ENCODE results near the gene FFAR4. TPM values are rescaled to one million over a fixed set of nuclear protein-coding genes. Genes with fewer than 3 reads are reported as not detected.
"Not testable (repeated sequence)": the region's sequence is repeated elsewhere in the genome, so short reads cannot be mapped to it uniquely, and the experiment has no call there.

FFAR4 gene
- not detected for polyA plus RNA-seq (ENCODE audit: insufficient read length)
- long read RNA-seq, donor 1: 0 reads
- long read RNA-seq, donor 2: 0 reads
- long read RNA-seq, donor 3: 0 reads
- long read RNA-seq, donor 4: 0 reads
- long read RNA-seq, donor 5, partial matches to known transcripts: 0 of 1 reads
- long read RNA-seq, donor 5, other reads (novel, unspliced or antisense): 0 of 1 reads
- long read RNA-seq, donor 6: 0 reads
- long read RNA-seq, donor 7: 0 reads
- long read RNA-seq, donor 8: 0 reads

- no peak for DNase-seq
Observed at GRCh38 chr10:93566435-93567276, at the start of gene FFAR4. TSS of gene FFAR4 (plus strand) at chr10:93566665. CDS start at chr10:93566721, 56 bp downstream.

- DNase-seq: no peak
Observed at GRCh38 chr10:93518531-93518930, 47.9 kb upstream of the FFAR4 start.

GRCh38 chr10:93535293-93535692 is 31.2 kb upstream of the FFAR4 start:
- no peak for DNase-seq

GRCh38 chr10:93540871-93541270 is 25.6 kb upstream of the FFAR4 start:
- not testable (repeated sequence) for DNase-seq

GRCh38 chr10:93541402-93542357 is 24.8 kb upstream of the FFAR4 start:
- peak; percentile 46 for DNase-seq

DNA sequence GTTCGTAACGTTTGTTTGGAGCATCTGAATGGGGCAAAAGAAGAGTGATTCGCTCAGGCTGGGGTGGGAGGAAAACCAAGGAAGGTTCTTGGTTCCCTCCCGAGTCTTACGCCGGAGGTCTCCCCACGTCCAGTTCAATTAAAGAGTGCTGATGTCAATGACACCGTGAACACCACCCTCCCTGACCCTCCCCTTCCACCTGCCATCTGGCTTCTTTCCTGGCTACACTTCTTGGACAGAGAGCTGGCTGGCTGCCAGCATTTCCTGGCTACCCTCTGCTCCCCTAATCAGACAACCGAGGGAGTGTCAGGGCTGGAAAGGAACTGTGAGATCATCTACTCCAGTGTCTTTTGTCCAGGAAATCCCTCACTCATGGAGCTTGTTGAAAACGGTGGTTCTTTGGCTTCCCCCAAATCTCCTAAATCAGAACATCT is 24.1 kb upstream of the FFAR4 start:
- DNase-seq: peak; percentile 45

GRCh38 chr10:93546995-93547394 is 19.5 kb upstream of the FFAR4 start:
- DNase-seq: not testable (repeated sequence)

DNA sequence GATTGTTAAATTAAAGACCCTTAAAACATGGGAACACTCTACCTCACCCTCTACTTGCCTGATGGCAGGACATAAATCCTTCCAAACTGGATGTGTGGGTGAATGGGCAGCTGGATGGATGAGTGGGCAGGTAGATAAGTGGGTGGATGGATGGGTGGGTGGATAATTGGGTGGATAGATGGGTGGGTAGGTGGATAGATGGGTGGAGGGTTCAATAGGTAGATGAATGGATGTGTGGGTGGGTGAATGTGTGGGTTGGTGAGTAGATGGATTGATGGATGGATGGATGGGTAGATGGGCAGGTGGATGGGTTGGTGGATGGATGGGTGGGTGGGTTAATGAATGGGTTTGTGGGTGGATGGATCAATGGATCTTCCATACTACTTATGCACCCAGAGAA is 18.9 kb upstream of the FFAR4 start:
- no peak for DNase-seq

GRCh38 chr10:93548376-93549071 is 17.9 kb upstream of the FFAR4 start:
- no peak for DNase-seq

DNA sequence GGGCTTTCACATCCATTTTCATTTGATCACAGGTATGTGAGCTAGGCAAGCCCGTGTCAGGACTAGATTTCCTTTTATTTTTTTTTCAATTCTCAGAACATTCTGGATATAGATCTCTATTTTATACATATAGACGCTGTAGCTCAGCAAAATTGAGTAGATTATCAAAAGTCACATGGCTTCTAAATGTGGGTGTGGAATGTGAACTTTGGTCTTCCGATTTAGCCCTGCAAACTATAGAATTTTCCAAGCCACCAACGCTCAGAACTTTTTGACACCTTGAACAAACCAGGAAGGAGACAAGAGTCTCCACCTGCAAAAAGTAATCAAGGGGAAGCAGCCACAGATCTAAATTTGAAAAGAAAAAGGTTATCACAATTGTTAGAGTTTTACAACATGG is 15.9 kb upstream of the FFAR4 start:
- no peak for DNase-seq

DNA sequence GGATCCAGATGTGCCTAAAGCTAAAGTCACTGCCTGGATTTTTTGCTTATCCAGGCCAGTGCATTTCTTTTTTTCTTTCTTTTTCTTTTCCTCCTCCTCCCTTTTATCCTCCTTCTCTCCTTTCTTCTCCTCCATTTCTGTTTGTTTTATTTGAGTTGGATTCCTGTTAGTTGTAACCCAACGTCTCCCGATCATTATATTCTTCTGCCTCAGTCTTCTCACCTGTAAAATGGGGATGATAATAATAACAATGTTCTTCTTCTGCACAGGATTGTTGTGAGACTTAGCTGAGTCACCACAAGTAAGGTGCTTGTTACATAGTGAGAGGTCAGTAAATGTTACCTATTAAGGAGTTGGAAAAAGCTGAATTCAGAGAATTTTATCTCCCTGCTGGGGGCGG is 13.7 kb upstream of the FFAR4 start:
- DNase-seq: no peak

DNA sequence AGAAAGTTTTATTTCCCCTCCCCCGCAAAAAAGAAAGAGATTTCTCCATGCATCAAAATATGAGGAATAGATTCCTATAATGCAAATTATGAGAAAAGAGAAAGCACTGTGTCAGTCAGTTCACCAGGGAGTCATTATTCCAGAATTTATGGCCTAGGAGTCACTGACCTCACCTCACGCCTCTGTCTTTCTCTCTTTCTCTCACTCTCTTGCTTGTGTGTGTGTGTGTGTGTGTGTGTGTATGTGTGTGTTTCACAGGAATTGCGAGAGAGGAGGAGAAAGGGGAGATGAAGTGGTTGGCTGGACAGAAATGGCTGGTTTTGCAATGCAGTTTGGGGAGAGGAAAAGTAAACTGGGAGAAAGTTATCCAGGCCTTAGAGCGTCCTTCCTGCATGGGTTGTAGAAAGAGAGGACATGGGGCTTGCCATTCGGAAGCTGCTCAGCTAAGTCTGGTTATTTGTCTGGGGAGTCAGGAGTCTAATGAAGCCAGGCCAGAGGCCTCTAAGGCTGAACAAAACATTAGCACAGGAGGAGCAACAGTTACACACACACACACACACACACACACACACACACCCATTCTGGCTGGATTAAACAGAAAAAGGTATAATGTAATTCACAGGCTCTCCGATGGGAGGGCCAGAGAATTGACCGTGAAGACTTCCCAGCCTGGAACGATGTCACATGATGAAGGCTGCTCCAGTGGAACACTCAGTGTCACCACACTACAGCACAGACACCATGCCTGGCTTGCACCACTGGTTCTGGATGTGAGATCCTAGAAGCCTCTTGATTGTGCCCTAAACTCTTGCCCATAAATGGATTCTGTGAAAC is 12.8 kb upstream of the FFAR4 start:
- no peak for DNase-seq

DNA sequence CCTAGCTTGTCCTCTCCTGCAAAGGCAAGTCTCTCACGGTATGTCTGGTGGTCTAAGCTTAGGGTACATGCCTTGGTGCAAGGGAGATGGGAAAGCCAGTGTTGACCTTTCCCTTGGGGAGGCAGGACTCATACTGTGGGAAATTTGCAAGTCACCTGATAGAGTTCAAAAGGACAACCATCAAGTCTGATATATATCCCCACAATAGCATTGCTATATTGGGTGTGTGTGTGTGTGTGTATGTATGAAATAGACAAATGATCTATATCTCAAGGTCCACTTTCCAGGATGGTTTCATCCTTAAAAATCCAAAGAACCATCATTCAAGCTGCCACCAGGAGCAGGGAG is 12.2 kb upstream of the FFAR4 start:
- no peak for DNase-seq

DNA sequence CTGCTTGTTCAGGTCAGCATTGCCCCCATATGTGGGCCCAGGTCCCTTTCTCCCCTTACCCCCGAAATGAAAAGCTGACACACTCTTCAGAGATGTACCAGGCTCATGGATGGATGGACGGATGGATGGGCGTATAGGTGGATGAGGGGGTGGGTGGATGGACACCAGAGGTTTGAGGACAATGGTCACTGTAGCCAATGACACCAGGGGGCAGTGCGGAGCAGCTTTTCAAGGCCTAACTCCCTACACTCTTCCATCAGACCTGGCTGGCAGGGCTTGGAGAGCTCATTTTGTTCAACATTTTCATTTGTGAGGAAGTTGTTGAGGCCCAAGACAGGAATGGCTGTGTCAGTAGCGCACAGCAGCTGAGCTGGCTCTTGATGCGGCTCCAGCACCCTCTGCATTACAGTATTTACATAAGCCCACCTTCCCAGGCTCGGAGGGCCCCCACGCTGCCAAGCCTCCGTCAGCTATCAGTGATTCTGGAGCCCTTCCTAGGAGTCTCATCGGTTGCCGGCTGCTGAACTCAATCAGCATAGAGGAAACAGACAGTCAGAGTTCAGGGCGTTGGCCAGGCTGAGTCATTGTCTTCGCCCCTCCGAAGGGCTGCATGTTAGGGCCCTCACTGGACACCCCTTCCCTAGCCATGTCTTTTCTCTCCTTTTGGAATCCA is 11.6 kb upstream of the FFAR4 start:
- peak; percentile 80 for DNase-seq

DNA sequence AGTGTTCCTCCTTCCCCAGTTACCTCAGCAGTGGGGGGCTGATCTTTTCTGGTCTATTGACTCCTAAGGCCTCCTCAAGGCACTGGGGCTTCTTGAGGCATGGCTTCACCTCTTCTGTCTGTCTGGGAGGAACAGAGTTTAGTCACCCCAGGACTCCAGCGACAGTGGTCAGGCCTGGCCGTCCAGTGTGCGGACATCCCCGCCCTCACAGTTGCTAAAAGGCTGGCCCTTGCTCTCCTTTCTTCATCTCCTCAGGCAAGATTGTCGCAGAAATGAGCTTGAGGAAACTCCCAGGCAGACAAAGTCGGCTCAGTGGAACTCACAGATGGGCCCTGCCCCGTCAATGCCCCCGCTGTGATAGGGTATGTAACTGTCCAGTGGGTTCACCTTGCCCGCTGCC is 7.0 kb upstream of the FFAR4 start:
- no peak for DNase-seq

- DNase-seq: no peak
Observed at GRCh38 chr10:93560541-93560940, 5.9 kb upstream of the FFAR4 start.

- no peak for DNase-seq
Observed at GRCh38 chr10:93565446-93565845, 1.0 kb upstream of the FFAR4 start.

DNA sequence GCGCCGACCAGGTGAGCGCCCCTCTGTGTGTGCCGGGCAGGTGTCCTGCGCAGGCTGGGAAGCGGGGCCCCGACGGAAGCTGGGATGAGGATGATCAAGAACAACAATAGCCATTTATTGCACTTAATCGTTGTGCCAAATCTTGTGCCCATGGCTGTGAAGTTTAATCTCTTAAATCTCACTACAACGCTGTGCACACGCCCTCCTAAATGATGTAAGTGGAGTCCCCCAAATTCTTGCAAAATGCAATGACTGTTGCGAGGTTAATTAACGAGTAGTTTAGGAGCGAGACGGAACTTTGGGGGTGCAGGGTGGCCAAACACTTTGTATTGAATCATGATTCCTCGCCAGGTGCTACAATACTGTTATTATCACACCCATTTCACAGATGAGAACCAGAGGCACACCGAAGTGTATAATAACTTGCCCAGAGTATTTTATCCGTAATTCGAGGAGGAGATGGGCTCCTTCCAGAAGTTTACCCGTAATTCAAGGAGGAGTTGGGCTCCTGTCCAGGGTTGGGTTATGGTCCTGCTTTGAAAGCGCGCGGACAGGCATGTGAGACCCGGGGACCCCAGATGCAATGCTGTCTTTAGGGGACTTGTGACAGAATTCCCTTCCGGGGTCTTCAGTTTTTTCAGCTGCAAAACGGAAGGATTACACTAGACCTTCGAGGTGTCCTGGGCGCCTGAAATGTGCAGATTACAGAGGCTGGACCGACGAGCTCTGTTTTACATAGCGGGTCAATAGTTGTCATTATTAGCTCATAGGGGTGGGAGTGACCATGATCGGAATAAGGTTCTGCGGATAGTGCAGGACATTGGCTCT is 1.0 kb downstream of the FFAR4 start:
- DNase-seq: no peak

- DNase-seq: no peak
Observed at GRCh38 chr10:93568105-93568390, 1.6 kb downstream of the FFAR4 start.

GRCh38 chr10:93570383-93570782 is 3.9 kb downstream of the FFAR4 start:
- no peak for DNase-seq

Data from left kidney (tissue), 8 donors.